Measurements from ENCODE around the gene WNT9A.

GRCh38 chr1:227924833-227925574 lies 22.7 kb downstream of the WNT9A start:
- no peak for TF ChIP-seq CTCF (IDR thresholded peaks at IDR 0.05)
- TF ChIP-seq ERG (CRISPR knock-in tag; IDR thresholded peaks at IDR 0.05) = no peak
- no peak for TF ChIP-seq FOXP1 (CRISPR knock-in tag; IDR thresholded peaks at IDR 0.05; ENCODE audit: borderline replicate concordance)
- TF ChIP-seq ZNF512 (CRISPR knock-in tag; IDR thresholded peaks at IDR 0.05; ENCODE audit: borderline replicate concordance) = no peak
- no peak for TF ChIP-seq MAX (CRISPR knock-in tag; IDR thresholded peaks at IDR 0.05)
- TF ChIP-seq ATF2 (CRISPR knock-in tag; IDR thresholded peaks at IDR 0.05; ENCODE audit: borderline replicate concordance, low read depth) = no peak
- TF ChIP-seq TCF7 (CRISPR knock-in tag; IDR thresholded peaks at IDR 0.05; ENCODE audit: low read depth) = no peak
- no peak for TF ChIP-seq CBFB (CRISPR knock-in tag; IDR thresholded peaks at IDR 0.05; ENCODE audit: low read depth)
